Stimulated activated CD4-positive, alpha-beta T cell treated with anti-CD3 and anti-CD28 coated beads, Interleukin-15, amount 100 ng/mL, for 48 hours (primary cell): ENCODE data around the gene CEP70.
A peak's percentile ranks its signal among the peaks of the same experiment; 100 is the strongest.
"Not testable (repeated sequence)": the region's sequence is repeated elsewhere in the genome, so short reads cannot be mapped to it uniquely, and the experiment has no call there.

ENCODE experiments used
- DNase-seq, 2 donors: peaks; one replicate each; pipeline ENCODE4 v3.0.0-alpha.2; 2020; ENCODE audit warnings: low read depth in 2 of 2

CEP70 gene, protein sequence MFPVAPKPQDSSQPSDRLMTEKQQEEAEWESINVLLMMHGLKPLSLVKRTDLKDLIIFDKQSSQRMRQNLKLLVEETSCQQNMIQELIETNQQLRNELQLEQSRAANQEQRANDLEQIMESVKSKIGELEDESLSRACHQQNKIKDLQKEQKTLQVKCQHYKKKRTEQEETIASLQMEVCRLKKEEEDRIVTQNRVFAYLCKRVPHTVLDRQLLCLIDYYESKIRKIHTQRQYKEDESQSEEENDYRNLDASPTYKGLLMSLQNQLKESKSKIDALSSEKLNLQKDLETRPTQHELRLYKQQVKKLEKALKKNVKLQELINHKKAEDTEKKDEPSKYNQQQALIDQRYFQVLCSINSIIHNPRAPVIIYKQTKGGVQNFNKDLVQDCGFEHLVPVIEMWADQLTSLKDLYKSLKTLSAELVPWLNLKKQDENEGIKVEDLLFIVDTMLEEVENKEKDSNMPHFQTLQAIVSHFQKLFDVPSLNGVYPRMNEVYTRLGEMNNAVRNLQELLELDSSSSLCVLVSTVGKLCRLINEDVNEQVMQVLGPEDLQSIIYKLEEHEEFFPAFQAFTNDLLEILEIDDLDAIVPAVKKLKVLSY

DNA sequence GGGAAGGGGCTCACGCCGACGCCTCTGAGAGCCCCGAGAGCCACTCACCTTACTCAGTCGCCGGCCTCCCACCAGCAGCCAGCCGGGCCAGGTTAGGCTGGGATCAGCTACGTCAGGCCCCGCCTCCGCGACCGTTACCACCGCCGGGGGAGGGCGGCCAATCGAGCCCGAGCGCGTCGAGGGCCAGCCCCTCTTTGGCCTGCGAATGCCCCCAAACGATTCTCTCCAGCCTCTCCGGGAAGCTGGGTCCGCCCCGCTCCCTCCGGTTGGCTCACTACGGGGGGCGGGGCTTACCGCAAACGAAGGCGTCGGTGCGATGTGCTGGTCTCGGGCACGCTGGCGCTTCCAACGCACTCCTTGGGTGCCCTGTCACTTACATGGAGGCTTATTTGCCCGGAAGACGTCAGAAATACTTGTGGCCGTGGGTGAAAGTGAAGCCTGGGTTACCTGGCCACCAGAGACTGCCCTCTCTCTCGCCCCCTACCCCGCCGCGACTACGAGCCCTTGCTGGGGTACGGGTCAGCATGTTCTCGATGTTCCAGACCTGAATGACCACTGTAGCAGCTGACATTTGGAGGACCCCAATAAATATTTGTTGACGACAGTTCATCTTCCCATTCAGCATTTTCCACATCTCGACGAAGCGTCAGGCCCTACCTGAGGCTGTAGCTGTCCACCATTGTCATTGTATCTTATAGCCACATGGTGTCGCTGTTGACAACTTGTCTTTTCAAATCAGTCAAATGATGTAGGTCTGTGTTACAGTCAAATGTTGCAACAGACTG is at the start of gene CEP70:
CEP70 (minus strand) TSS at position 111 of the 785 bp plus-strand sequence. CDS start 21,333 bp downstream, outside the sequence.
- DNase-seq: peak; percentile 76 to 84

DNA sequence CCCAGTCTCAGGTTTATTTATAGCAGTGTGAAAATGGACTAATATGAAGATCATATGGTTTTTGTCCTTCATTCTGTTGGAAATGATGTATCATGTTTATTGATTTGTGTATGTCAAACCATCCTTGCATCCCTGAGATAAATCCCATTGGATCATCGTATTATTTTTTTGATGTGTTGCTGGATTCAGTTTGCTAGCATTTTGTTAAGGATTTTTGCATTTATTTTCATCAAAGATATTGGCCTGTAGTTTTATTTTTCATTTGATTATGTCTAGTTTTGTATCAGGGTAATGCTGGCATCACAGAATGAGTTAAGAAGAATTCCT is 48.8 kb upstream of the CEP70 start:
- no peak for DNase-seq

DNA sequence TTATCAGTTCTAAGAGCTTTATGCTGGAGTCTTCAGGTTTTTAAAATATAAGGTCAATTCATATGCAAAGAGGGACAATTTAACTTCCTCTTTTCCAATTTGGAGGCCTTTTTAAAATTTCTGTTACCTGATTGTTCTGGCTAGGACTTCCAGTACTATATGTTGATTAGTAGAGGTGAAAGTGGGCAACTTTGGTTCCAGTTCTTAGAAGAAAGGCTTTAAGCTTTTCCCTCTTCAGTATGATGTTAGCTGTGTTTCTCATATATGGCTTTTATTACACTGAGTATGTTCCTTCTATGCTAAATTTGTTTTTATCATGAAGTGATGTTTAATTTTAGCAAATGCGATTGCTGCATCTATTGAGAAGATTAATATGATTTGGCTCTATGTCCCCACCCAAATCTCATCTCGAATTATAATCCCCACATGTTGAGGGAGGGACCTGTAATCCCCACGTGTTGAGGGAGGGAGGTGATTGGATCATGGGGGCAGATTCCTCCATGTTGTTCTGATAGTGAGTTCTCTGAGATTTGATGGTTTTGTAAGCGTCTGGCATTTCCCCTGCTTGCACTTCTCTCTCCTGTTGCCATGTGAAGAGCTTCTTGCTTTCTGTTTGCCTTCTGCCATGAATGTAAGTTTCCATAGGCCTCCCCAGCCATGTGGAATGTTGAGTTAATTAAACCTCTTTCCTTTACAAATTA is 48.3 kb upstream of the CEP70 start:
- DNase-seq: no peak

DNA sequence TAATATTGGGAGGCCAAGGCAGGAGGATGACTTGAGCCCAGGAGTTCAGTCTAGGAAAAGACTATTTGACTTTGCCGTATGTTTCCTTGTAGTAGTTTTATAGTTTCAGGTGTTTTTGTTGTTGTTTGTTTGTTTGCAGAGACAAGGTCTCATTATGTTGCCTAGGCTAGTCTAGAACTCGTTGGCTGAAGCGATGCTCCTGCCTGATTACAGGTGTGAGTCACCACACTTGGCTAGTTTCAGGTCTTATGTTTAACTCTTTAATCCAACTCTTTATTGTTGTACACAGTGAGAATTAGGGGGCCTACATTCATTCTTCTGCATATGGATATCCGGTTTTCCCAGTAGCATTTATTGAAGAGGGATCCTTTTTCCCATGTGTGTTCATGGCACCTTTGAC is 46.5 kb upstream of the CEP70 start:
- DNase-seq: no peak

DNA sequence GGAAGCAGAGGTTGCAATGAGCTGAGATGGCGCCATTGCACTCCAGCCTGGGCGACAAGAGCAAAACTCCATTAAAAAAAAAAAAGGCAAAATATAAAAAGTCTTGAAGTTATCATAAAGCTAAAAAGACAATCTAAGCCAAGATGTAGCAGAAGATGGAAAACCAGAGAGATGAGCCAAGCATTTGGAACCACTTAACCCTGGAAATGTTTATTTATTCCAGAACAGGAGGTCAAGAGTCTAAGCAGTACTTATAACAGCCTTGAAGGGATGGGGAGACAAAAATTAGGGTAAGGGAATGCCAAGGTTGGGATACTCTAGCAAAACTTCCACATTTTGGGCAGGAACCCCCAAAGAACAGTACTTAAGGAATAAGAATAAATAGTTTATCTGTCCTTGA is 44.6 kb upstream of the CEP70 start:
- no peak for DNase-seq

DNA sequence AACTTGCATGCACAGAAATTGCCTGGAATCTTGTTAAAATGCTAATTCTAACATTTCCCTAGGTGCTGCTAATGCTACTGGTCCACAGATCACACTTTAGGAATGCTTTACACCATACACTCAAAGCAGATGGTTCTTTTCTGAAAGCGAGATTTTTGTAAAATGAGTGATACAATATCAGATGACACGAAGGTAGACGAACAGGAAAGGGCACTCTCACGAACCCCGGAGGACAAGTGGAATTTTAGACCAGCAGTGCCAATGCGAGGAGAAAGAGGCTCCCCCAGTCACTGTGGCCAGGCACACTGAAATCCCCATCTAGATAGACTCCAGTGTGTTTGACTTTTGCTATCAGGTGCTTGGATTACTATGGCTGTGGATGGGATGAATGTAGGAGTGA is 35.5 kb upstream of the CEP70 start:
- no peak for DNase-seq

DNA sequence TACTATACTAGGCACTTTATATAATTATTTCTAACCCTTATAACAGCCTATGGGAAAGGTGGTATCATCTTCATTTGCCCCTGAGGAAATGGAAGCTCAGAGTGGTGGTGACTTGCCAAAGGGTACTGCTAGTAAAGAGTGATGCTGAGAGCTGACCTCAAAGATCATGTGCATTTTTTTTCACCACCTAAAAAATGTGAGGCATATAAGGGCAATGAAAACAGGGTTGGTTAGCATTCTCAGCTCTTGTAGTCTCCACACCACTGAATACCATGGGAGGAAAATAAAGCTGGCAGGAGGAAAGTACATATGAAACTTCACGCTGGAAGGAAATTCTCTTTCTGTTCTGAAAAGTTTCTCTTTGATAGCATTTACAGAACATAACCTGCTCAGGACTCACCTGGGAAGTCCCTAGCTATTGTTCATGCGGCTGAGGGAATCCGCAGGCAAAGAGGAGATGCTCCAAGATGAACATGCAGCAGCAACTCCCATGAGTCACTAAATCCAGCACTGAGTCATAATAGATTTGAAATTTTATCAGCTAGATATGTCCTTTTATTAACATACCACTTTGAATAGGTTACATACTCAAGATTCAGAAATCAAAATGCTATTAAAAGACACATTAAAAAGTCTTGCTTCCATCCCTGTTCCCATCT is 31.8 kb upstream of the CEP70 start:
- no peak for DNase-seq

DNA sequence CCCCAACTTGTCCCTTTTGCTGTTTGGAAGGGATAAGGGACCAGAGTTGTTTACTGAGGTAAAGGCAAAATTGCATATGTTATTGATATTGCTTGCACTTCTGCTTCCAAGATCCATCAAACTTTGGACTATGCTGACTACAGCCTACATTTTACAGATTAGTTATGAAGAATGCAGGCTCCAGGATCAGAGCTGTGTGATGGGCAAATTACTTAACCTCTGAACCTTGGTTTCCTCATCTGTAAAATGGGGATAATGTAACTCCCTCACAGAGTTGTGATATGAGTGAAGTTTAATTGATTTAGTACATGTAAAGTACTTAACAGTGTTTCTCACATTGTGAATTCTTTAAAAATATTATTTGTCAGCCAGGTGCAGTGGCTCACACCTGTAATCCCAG is 30.5 kb upstream of the CEP70 start:
- no peak for DNase-seq

DNA sequence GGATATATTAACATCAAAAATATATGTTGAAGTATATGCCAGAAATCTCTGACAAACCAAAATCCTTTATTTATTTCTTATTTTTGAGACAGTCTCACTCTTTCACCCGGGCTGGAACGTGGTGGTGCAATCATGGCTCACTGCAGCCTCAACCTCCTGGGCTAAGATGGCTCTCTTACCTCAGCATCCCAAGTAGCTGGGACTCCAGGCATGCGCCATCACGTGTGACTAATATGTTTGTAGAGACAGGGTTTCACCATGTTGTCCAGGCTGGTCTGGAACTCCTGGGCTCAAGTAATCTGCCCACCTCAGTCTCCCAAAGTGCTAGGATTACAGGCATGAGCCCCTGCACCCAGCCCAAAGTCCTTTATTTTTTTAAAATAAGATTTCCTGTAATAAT is 26.4 kb upstream of the CEP70 start:
- no peak for DNase-seq

DNA sequence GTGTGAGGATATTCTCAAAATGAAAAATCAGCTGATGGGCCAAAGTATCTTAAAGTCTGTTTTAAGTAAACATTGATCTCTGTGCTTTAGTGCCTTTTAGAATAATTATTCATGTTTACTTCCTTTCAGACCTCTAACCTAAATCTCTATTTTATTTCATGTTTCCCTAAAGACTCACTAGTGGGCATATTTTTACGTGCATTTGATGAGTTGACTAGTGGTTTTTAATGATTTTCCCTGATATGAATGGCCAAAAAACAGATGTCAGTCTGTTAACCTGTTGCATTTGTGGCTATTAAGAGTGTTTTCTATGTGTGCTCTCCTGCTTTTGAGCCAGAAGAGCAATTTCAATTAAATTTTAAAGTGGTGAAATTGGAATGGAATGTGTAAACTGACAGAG is 21.4 kb upstream of the CEP70 start:
- DNase-seq: no peak

DNA sequence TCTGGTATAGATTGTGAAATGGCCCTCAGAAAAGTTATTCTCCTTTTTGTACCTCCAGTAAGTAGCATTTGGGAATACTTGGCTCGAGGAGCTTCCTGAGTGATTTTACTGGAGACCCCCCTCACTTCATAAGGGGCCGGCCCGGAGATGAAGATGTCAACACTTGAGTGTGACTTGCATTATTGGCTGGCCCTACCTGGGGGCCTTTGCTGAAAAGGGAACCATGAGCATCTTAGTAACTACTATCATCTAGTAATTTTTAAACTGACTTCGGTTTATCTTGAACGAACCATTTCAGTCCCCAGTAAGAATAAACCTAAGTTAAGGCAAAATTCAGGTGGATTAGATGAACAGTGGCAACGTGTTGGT is 15.8 kb upstream of the CEP70 start:
- no peak for DNase-seq

DNA sequence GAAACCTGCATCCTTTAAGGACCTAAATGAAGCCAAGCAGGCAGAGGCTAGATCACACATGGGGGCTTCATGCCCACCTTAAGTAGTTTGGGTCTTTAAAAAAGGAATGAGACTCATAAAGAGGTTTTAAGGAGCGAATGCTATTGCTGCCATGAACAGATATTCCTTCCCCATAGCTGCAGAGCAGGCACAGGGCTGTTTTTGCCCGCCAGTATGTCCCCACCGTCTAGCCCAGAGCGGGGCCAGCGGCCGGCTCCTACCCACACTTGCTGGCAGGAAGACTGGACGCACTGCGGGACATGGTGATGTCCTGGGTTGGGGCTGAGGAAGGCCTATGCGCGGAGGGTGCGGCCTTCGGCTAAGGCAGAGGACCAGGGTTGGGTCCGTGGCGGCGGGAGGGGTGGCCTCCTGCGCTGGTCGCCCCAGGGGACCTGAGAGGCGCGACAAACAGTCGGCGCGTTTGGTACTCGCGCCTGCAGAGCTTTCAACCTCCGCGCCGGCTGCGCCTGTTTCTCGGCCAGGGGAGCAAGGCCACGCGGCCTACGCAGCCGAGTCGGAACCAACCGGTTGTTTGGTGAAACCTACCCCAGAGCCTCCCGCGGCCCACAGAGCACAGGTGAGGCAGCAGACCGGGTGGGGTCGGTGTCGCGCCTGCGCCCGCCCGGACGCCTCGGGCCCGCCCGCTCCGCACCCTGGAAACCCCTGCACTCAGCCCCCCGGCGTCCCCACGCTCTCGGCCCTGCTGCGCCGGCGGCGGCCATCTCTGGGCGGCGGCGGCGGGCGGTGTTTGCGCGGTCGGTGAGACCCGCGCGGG is 14.5 kb upstream of the CEP70 start, which contains the start of gene FAIM:
FAIM (plus strand) TSS at position 450 of the 814 bp plus-strand sequence. CDS start 10,956 bp downstream, outside the sequence.
- peak; percentile 49 to 51 for DNase-seq

DNA sequence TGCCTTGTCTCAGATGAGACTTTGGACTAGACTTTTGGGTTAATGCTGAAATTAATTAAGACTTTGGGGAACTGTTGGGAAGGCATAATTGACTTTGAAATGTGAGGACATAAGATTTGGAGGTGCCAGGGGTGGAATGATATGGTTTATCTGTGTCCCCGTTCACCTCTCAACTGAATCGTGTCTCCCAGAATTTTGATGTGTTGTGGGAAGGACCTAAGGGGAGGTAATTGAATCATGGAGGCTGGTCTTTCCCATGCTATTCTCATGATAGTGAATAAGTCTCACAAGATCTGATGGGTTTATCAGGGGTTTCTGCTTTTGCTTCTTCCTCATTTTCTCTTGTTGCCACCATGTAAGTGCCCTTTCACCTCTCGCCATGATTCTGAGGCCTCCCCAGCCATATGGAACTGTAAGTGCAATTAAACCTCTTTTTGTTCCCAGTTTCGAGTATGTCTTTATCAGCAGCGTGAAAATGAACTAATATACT is 10.1 kb upstream of the CEP70 start:
- not testable (repeated sequence) for DNase-seq

DNA sequence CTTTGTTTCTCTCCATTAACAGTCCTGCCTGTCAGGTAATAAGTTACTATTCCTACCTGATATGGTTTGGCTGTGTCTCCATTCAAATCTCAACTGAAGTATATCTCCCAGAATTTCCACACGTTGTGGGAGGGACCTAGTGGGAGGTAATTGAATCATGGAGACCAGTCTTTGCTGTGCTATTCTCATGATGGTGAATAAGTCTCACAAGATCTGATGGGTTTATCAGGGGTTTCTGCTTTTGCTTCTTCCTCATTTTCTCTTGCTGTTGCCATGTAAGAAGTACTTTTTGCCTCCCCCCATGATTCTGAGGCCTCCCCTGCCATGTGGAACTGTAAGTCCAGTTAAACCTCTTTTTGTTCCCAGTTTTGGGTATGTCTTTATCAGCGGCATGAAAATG is 7.6 kb upstream of the CEP70 start:
- not testable (repeated sequence) for DNase-seq

DNA sequence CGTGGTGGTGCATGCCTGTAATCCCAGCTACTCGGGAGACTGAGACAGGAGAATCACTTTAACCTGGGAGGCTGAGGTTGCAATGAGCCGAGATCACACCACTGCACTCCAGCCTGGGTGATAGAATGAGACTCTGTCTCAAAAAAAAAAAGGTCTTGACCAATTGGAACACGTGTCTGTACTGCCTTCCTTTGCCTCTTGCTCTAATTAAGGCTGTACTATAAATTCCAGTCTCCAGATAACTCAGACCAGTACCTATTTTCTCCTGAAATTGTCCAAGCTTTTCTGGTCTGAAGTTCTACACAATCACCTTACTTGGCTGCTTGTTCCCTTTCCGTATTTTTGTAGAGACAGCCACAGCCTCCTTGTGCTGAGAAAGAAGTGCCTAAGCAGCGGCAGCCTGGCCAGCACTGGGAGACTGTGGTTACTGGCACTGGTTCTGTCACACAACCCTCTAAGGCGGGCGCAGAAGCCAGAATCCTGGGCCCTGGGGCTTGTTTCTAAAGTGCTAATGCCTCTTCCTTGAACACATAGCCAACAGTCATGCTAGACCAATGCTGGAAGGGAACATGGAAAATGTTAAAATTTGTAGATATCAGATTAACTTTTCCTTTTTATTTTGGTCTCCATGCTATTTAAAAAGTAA is 6.2 kb upstream of the CEP70 start:
- DNase-seq: no peak

DNA sequence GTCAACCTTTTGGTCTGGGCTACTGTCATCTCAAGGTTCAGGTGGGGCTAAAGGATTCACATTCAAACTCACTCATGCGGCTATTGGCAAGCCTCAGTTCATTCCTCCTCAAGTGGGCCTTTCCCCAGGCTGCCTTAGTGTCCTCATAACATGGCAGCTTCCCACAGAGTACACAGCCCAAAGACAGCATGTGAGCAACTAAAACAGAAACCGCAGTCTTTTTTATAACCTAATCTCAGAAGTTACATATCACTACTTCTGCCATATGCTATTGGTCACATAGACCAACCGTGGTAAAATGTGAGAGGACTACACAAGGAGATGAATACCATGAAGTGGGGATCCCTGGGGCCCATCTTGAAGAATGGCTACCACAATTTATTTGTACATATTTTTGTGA is 4.5 kb upstream of the CEP70 start:
- no peak for DNase-seq

DNA sequence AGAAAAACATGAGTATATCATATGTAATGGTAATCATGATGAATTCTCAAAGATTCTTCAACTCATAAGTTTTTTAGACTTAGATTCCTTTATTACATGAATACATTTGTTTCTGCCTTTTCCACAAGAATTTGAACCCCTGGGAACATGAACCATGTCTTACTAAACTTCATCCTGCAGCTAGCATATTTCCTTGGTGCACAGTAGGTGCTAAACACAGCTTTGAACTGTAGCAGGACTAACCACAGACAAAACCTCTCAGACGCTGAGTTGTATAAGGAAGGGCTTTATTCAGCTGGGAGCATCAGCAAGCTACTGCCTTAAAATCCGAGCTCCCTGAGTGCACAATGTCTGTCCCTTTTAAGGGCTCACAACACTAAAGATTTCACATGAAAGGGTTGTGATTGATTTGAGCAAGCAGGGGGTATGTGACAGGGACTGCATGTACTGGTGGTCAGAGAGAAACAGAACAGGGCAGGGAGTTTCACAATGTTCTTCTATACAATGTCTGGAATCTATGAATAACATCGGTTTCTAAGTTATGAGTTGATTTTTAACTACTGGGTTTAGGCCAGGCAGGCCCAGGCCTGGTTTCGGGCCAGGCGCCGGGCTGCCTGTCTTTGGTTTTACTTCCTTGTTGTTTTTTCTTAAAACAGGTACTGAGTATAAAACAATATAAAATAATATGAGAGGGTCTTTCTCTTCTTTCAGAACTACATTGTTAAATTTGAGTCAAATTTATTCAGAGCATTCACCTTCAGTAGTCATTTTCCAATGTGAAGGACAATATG is 3.3 kb upstream of the CEP70 start:
- DNase-seq: not testable (repeated sequence)

DNA sequence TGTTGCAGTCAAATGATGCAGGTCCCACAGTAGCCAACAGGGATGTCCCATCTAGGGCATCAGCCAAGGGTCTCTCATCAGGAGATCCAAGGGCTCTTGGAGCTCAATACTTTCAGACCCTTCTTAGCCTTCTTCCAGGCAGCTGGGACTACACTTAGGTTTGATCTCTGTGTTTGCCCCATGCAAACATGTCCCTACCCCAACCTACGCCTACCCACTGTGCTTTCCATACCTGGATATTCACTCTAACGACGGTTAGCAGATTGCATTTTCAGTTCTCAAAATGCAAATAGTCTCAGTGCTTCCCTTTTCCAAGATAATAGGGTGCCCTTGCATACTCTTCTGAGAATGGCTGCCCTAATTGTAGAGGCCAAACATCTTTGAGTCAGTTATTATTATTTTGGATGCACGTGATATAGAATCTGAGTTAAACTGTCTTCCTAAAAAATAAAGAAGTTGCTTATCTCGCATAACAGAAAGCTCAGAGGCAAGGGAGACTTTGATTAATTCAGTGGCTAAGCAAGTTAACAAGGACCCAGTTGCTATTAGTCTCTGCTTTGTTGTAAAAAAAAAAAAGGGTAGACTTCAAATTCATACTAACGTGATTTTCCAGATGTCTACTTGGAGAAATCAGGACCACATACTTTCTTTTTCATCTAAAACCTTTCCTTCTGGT is 1.0 kb upstream of the CEP70 start:
- DNase-seq: no peak
